ENCODE data around the gene ASCC1. TPM values are rescaled to one million over a fixed set of nuclear protein-coding genes. Genes with fewer than 3 reads are reported as not detected.

ASCC1 gene
- total and polyA plus RNA-seq, 2 of the 4 experiments (the other 2 are of a cell fraction) = 15.9 to 21.0 TPM

DNA sequence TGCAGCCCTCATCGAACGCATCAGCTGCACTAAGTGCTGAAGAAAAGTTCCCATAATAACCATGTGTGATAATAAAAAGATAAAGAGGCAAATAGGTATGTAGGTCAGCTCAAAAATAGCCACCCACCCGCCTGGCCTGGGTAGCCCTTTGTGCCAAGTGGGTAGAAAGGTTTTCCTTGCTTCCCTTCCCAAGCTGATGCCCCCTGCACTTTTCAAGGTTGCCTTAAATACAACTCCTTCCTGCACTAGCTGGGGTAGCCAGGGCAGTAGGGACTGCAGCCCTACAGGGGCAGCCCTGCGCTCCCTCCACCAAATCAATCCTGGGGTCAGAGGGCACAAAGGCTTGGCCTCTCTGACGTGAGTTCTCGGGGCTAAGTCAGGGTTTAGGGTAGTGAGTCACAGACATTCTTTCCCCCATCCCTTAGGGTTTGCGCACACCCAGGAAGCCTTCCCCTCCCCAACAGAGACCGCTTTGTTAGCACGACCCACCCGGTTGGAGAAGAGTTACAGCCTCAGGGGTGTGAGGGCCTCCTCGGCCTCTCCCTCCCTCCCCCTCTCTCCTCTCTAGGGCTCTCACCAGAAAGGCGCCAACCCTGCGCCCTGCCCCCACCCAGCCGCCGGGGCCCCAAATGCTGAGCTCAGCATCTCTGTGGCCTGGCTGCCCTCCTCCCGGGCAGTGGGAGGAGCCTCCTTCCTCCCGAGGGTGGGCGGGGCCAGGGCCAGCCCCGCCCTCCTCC, 44.3 kb upstream of the ASCC1 start:
- DNase-seq (peak; percentile 62), ATAC-seq (ENCODE audit: low read depth) (peak; percentile 94)
- Histone ChIP-seq H2BK5ac (ENCODE audit: low read depth, low read length, poor library complexity, severe bottlenecking) (peak overlapping the region; percentile 78), H3K4me2 (ENCODE audit: low read depth, low read length) (peak overlapping the region; percentile 32), H2BK15ac (ENCODE audit: low read depth, low read length) (peak overlapping the region; percentile 65; the same call in 2 of the 3 replicates), H2BK120ac (ENCODE audit: low read depth, low read length) (peak overlapping the region; percentile 92), H3K9me1 (ENCODE audit: insufficient read depth, low read length) (peaks cover 16% of the 10 kb centered on the region), H3K56ac (ENCODE audit: extremely low read depth, insufficient read depth, low read length) (peak overlapping the region; percentile 62), H2AK5ac (ENCODE audit: low read depth, low read length) (peak overlapping the region; percentile 81), H3K27ac (ENCODE audit: insufficient read depth, low read length) (peak overlapping the region; percentile 97), H3K36me3 (ENCODE audit: control insufficient read depth, insufficient read depth, low read length) (no peaks in the 10 kb centered on the region), H3K9ac (ENCODE audit: low read depth, low read length) (peak overlapping the region; percentile 76), H3K4me1 (ENCODE audit: control insufficient read depth, insufficient read depth, low read length) (peaks cover 23% of the 10 kb centered on the region), H3K18ac (ENCODE audit: low read depth, low read length) (peak overlapping the region; percentile 74), H2BK20ac (ENCODE audit: low read depth, low read length) (peak overlapping the region; percentile 91), H3K79me1 (ENCODE audit: low read depth in 1 of 2, low read length in 2 of 2) (no peaks in the 10 kb centered on the region), H4K91ac (ENCODE audit: insufficient read depth, low read depth, low read length) (peak overlapping the region; percentile 95), H2AK9ac (replicated peaks; ENCODE audit: low read depth, low read length, poor library complexity) (peak overlapping the region; percentile 98), H3K4me3 (ENCODE audit: insufficient read depth, low read depth, low read length) (no peak overlapping the region), H4K20me1 (ENCODE audit: insufficient read depth, low read length) (no peaks in the 10 kb centered on the region), H4K8ac (ENCODE audit: low read depth in 2 of 2, low read length in 2 of 2) (peak overlapping the region; percentile 83 to 98), H3K23ac (ENCODE audit: low read depth, low read length) (peak overlapping the region; percentile 88), H3K4ac (ENCODE audit: low read depth, low read length) (peak overlapping the region; percentile 98), H3K14ac (replicated peaks; ENCODE audit: low read depth, low read length) (peak overlapping the region; percentile 83), H3K27me3 (ENCODE audit: control insufficient read depth, insufficient read depth, low read length) (no peaks in the 10 kb centered on the region), H3K9me3 (ENCODE audit: control insufficient read depth, insufficient read depth, low read length) (no peaks in the 10 kb centered on the region), H4K5ac (ENCODE audit: low read depth, low read length) (peak overlapping the region; percentile 56), H2AFZ (replicated peaks; ENCODE audit: low read length, poor library complexity) (peak overlapping the region; percentile 97)
- dilution Hi-C loops (cut with HindIII; ENCODE audit: low sequenced_read_pairs, unreplicated experiment) = no loop called here
- WGBS, 2 experiments (ENCODE audit: extremely low coverage in 2 of 2, insufficient read length in 1 of 2) = 12% methylated on average over 3 of the region's 19 CpGs; no CpG with 5 or more reads in 1 of the 2 experiments
- CTCF ChIA-PET = interaction anchor here (1.0 to 2.2 kb wide), 4 partner anchors 13 to 286 kb away, joined by 3 to 4 read pairs (median 3); partner anchors contain the start of gene DDIT4
- TF ChIP-seq BHLHE40 (IDR thresholded peaks at IDR 0.05; ENCODE audit: low read depth, low read length) (no peak), CTCF (conservative IDR thresholded peaks at IDR 0.05; ENCODE audit: low read depth, low read length) (no peak), RCOR1 (IDR thresholded peaks at IDR 0.05; ENCODE audit: insufficient replicate concordance, low read length) (no peak), MAFK (IDR thresholded peaks at IDR 0.05; ENCODE audit: low read depth, low read length) (peak; percentile 97)
- POLR2A ChIA-PET (ENCODE audit: unreplicated experiment) = interaction anchor here (0.6 to 1.7 kb wide), 4 partner anchors 13 to 44 kb away, joined by 3 to 8 read pairs (median 6); partner anchors contain the start of genes ANAPC16, ASCC1 and DDIT4
- in situ Hi-C loops (cut with MboI; ENCODE audit: low sequenced_read_pairs) = no loop called here
- no TSS peak for BruUV-seq (replicated peaks)
- intact Hi-C loops (cut with micrococcal nuclease) = loop anchor here (2.0 kb wide), 1 partner anchor 16 kb away; no protein-coding TSS in a partner anchor

All from IMR-90 (cell line).